KG1 (cell line): ENCODE data around the gene POLD4.

ENCODE experiments used
- DNase-seq: peaks from one replicate; lab custom pipeline; 2025; lab: John Stamatoyannopoulos, UW

POLD4 gene

GRCh38 chr11:67370351-67371076, 17.2 kb upstream of the POLD4 start:
- no peak for DNase-seq

DNA sequence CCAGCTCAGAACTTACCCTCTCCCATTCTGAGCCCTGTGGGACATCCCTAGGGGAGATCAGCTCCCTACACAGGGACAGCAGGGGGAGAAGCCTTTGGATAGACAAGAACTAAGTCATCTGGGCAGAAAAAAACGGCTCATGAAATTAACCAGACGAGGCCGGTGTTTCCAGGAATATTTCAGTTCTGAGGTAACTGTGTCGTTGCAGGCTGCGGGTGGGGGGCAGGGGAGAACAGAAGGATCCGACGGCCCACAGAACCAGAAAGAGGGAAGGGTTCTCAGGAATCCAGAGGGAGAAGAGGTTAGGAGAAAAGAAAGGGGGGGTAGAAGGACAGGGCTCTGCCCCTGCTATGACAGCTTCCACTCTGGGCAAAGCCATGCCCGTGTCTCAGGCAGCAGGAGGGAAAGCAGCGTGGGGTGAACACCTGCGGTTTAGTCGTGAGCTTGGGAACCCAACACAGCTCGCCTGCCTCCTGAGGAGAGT, 16.5 kb upstream of the POLD4 start:
- DNase-seq = no peak

DNA sequence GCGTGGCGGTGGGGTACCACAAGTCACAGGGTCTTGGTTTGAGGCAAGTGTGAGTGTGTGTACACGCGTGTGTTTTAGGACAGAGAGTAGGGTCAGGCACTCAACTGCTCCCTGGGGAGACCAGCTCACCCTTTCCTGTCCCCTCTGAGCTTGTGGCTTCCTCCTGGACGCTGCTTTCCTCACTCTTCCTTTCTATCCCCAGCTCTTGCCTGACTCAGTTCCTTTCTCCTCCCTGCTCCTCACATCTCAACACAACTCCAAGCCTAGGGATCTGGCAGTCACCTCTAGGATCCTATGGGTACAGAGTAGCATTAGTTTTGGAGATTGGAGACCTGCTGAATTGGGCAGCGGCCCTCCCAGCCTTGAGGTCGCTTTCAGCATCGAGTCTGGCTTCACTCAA, 15.9 kb upstream of the POLD4 start:
- DNase-seq = no peak

- DNase-seq = no peak
These were observed 15.3 kb upstream of the POLD4 start for GRCh38 chr11:67368621-67369020.

DNA sequence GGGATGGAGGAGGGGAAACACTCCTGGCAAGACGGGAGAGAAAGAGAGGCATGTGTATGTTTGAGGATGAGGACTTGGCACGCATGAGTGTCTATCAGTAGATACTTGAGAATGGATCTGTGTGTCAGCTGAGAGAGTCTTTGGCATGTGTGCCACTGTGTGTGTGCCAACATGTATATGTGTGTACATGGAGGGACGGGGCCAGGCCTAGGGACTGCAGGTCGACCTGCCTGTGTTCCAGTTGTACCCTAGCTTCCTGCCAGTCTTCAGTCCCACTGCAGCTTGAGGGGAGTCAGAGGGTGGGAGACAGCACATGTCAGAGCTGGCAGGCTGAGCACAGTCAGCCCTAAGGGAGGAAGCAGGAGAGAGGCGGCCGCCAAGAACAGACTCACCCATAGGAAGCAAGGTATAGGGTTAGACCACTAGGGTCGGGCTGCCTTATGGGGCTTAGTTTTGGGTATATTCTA, 14.4 kb upstream of the POLD4 start:
- DNase-seq = no peak

- DNase-seq = no peak
These were observed 13.8 kb upstream of the POLD4 start for GRCh38 chr11:67366961-67367760.

- DNase-seq = no peak
These were observed 13.2 kb upstream of the POLD4 start for GRCh38 chr11:67366546-67366945.

DNA sequence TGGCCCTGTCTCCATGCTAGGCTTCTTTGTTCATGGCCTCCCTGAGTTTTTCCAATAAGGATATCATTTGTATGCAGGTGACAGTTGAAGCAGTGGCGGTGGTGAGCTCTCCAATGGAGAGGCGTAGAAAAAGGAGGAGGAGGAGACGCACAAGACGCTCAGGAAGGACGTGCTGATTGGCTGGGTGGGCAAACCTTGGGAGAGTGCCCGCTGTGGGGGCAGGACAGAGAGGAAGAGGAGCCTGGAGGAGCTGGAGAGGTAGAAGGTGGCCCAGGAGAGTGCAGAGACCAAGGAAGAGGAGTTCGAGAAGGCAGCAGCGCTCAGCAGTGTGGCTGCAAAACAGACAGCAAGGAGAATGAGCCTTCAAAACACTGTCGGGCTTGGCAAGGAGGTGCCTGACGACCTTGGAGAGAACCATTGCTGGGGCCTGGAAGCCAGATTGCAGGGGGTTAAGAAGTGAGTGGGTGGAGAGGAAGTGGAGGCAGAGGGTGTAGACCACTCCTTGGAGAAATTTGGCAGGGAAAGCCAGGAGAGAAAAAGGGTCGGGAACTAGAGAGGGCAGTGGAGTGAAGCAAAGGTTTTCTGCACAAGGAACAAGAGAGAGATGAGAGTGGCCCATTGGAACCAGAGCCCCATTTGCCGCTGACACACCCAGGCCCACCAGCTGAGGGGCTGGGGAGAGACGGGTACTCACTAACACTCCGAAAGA, 12.5 kb upstream of the POLD4 start:
- DNase-seq = no peak

DNA sequence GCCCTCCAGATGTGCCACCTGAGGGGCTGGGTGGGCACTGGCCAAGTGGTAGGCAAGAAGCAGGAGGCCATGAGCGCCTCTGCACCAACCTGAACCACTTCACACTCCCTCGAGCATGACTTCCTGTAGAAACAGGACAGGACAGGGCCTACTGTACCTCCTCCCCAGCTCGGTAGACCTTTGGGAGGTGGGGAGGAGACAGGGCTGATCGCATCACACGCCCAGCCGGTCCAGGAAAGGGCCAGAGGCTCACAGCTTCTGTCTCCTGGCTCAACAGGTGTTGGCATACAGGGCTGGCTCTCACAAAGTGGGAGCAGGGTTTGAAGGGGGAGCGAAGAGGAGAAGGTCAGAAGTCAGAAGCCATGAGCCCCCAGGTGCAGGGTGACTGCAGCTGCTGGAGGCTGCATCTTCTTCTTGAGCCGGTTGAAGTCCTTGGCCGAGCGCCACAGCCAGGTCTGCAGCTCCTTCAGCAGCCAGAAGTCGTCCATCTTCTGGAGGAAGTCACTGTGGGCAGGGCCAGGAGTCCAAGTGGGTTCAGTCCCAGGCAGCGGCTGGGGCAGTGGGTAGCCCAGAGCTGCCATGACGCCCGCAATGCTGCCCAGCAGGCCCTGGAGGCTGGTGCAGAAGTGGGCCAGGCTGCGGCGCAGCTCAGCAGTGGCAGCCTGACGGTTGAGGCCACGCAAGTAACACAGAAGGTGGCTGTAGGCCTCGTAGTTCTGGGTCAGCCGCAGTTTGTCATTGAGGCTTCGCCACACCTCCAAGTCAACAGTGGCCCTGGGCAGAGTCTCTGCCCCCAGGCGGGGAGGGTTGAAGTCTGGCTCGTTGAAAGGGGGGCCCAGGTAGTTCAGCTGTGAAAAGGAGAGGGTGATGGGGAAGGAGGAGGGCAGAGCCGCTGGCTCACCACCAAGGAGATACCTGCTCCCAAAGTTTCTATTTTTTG, 11.7 kb upstream of the POLD4 start:
- no peak for DNase-seq

- DNase-seq = no peak
These were observed 10.8 kb upstream of the POLD4 start for GRCh38 chr11:67364169-67364568.

GRCh38 chr11:67357831-67358670, 4.7 kb upstream of the POLD4 start:
- no peak for DNase-seq

DNA sequence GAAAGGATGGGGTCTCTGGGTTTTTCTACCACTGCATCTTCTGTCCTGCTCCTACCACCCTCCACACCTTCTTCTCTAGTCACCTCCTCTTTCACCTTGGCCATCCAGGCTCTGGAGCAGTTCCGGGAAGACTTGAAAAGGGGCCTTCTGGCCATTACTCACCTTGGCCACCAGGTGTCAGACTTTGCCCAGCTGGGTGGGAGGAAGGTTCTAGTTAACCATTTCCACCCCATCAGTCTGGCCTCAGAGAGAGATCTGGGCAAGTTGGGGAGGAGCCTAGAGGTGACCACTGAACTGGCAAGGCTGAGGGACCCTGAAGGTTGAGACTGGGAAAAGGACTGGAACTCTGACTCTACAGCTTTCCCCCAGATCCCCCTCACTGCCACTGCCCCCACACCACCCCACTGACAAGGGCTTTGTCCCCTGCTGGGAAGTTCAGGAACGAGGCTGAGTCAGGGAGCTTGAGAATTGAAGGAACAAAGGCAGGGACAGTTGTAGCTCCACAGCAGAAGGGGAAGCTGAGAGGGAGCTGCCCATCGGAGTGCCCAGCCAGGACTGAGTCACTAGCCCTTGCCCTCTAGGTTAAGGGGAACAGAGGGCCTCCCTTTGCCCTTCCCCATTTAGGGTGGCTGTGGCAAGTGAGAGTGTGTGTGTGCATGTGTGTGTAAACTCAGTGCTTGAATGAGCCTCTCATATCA, 3.7 kb upstream of the POLD4 start:
- peak; percentile 72 for DNase-seq

DNA sequence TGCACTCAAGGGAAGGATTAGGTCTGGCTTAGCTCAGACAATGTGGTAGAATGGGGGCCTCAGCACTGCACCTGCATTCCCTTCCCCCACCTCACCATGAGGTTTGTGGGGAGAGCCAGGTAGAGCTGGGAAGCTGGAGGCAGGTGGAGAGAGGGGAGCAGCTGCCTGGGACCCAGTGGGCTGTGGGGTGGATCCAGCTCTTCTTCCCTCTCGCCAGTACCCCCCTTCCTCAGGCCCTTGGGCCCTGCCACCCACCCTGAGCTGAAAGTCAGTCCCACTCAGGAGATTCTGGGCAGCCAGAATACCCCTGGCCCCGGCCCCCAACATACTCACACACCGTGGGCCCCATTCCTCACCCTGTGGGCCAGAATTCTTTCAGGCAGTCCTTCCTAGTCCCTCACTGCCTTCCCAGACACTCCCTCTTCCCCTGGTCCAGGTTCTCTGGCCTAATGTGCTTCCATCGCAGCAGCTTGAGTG, 3.1 kb upstream of the POLD4 start:
- no peak for DNase-seq

GRCh38 chr11:67355794-67356386, 2.5 kb upstream of the POLD4 start:
- DNase-seq = no peak

- DNase-seq = no peak
These were observed 1.9 kb upstream of the POLD4 start for GRCh38 chr11:67355023-67355793.

- no peak for DNase-seq
These were observed 1.0 kb upstream of the POLD4 start for GRCh38 chr11:67354075-67355022.

DNA sequence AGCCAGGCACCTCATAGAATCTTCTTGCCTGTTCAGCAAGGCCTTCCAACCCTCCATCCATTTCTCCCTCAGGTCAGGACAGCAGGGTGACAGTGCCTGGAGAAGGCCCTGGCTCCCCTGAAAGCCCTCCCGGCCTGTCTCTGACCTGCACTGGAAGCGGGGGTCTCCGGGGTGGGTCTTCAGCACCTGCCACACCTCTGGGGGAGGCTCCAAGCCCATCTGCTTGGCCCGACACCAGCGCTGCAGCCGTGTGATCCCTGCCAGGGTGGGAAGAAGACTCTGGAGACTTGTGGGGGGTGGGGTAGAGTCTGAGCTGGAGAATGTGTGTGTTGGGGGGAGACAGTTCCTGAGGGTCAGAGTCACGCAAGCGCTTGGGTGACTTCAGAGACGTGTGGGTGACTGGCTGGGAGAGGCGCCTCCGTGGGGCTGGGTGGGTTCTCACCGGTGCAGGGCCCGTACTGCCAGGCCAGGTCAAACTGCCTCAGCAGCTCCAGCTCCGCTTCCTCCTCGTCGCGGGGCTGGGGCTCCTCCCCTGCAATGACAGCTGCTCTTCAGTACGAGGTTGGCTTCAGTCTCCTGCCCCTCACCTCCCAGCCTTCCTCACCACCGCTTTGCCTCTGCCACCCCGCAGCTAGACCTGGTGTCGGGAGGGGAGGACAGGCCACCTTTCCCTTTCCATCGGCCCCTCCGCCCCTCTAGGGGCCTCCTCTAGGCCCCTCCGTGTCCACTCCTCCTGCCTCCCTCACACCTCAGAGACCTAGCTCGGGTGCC, 615 bp downstream of the POLD4 start:
- peak; percentile 93 for DNase-seq
